ENCODE measurements around the gene MIB2.
A peak's percentile ranks its signal among the peaks of the same experiment; 100 is the strongest.

The MIB2 gene

DNA sequence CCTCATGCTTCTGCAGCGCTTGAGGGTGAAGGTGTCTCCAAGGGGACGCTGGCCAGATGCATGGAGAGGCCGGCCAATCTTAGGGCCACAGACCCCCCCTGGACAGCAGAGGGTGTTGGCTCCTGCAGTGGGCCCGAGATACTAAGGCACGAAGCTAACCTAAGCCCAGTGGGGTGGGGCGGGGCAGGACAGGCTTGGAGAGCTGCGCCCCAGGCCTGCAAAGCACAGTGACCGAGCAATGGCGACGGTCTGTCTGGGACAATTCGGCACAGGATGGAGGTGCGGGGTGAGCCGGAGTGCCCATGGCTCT lies 16.6 kb upstream of the MIB2 start:
- no peak for DNase-seq

DNA sequence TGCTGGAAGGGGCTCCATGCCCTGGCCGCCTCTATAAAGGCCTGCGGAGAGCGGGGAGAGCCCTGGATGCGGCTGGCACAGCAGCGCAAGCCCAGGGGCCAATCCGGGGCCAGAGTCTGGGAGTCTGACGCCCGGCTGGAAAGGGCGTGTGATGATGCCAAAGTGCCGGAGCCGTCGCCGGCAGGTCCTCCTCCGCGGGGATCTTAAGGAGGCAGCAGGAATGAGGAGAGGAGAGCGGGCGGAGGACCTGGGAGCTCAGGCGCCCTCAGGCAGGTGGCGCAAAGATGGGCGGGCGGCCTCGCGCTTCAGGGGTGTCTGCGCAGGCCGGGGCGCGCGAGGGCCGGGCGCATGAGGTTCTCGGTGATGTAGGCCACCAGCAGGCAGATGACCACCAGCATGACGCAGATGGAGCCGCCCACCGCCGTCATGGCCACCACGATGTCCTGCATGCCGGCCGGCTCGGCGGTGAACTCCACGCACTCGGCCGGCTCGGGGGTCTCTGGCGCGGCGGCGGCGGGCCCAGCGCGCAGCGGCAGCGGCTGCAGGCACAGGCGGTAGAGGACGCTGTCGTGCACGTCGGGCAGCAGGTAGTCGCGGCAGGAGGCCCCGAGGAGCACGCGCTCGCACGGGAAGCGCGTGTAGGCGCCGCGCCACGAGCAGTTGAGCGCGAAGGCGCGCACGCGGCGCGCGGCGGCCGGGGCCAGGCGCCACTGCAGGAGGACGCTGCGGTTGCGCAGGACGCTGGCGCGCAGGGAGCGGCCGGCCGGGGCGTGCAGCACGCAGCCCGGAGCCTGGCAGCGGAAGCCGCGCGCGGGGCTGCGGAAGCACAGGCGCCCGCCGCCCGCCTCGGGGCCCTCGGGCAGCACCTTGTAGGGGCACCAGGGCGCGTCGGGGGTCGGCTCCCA lies 16.0 kb upstream of the MIB2 start:
- DNase-seq, result peak; percentile 26 to 37

DNA sequence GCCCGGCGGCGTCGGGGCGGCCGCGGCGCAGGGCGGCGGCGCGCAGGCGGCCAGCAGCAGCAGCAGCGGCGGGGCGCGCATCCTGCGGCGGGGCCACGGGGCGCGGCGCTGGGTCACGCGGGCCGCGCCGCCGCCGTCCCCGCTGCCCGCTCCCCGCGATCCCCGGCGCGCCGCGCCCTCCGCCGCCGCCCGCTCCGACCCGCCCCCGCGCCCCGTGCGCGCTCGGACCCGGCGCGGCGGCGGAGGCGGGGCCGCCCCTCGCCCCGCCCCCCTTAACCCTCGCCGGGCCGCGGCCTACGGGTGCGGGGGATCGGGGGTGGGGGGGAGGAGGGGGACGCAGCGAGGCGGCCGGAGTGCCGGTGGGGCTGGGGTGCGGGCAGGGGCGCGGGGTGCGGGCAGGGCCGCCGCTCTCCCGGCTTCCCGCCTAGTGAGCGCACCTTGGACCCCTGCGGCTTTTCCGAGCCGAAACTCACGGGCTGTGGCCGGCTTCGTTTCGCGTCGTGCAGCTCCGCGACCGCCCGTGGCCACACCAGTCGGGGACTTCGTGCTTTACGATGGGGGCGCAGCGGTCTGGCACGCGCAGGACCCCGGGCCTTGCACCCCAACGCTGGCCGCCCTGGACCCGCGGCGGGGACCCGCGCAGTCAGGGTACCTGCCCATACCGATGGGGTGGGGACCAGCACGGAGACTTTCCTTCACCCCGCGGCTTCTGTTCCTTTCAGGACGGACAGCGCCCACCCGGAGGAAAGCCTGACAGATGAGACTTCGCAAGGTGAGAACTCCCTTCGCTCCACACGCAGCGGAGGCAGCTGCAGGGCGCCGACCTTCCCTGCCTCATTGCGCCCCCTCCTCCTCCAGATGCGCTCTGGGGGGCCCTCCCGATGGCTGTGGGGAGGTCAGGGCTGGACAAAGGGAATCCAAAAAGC lies 15.1 kb upstream of the MIB2 start, which contains the start of gene FNDC10:
FNDC10 (minus strand) TSS at position 201 of the 926 bp plus-strand sequence; CDS start at position 81, 120 bp downstream.
- no peak for DNase-seq

DNA sequence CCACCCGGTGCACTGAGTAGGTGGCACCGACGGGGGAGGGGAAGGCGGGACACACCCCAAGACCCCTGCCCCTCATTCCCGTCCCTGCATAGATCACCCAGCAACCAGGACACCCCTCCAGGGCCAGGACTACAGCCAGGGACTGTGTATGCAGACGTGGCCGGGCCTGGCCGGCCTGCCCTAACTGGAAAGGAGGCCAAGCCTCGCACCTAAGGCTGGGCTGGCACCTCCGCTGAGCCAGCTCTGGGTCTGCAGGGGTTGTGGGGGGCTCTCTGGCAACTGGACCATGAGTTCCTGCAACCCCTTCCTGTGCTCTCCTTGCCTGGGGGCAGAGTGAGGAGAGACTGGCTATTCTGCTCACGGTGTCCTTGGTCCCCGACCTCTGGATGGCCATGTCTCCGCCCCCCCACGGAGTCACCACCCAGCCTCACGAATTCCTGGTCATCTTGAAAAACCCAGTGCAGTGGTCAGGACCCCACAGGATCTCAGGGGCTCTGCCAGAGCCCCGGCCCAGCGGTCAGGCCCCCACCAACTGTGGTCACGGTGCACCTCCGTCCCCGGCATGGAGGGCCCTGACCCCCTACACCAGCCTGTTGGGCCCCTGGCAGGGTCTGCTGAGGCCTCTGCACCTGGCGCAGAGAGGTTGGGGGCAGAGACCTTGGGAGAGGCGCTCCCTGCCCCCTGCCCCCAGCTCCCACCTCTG lies 14.3 kb upstream of the MIB2 start:
- no peak for DNase-seq

DNA sequence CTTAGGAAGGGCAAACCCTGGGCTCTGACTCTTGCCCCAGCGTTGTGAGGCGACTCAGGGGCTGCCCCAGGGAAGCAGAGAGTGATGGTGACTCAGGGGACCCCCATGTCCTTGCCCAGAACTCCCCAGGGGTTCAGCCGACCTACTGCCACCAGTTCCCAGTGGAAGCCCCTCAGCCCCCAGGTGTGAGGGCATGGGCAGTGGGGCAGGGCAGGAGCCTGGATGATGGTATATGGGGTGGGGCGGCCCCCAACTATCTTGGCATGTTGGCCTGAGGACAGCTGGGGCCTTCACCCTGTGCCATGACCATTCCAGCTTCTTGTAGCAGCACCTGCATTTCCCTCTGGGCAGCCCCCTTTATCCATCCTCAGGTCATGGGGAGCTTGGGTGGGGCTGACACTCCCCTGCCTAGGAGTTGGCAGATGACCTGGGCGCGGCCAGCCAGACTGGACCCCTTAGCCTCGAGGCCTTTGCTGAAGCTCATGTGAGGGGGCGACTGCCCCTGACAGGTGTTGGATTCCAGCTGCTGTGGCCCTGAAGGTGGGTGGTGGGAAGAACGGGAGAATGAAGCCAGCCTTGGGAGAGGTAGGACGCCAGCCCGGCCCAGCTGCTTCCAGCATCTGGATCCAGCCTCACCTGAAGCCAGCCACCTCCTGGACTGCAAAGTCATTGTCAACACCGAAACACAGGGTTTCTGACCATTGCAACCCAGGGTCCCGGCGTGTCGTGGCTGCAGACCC lies 13.6 kb upstream of the MIB2 start:
- no peak for DNase-seq

DNA sequence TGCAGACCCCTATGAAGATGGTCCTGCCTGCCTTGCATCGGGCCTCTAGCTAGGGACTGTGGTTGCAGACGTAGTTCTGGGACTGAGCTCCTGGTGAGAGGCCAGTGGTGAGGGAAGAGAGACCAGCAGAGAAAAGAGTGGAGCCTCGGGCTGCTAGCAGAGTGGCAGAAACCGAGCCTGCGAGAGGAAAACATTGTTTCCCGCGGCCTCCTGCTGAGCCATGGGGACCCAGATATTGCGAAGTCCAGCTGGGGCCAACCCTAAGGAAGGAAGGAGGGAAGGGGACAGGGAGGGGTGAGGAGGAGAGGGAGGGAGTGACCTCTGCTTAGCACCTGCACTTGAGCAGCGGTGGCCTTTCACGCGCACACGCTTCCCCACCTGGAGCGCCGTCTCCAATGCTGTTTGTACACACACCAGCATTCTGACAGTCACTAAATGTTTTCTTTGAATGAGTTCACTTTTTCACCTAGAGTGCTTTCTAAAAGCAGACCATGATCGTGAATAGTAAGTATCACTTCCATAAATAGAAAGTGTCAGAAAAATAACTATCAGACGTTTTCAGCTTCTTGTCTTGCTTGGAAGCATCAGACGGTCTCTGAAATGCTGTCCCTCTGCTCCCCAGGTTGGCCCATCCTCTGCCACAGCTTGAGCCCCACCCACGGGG lies 12.9 kb upstream of the MIB2 start:
- no peak for DNase-seq

DNA sequence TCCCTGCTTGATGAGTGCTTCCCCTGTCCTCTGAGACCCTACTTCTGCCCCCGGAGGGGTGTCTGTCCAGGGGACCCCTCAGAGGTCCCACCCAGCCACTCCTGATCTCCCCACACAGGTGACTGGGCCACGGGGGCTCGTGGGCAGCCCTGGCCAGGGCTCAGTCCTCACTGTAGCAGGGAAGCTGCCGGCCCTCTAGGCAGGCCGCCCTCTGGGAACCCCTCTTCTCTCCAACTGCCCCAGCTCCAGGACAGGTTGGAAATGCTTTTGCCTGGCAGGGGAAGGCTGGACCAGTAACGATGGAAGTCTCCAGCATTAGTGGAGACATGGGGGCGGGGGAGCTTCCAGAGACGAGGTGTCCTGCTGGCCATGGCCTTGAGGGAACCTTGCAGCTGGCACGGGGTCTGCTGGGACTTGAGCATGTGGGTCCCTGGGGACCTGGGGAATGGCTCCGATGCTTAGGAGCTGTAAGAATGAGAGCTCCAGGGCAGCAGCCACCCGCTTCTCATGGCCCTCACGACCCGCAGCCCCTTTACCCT lies 12.3 kb upstream of the MIB2 start:
- DNase-seq, result no peak

DNA sequence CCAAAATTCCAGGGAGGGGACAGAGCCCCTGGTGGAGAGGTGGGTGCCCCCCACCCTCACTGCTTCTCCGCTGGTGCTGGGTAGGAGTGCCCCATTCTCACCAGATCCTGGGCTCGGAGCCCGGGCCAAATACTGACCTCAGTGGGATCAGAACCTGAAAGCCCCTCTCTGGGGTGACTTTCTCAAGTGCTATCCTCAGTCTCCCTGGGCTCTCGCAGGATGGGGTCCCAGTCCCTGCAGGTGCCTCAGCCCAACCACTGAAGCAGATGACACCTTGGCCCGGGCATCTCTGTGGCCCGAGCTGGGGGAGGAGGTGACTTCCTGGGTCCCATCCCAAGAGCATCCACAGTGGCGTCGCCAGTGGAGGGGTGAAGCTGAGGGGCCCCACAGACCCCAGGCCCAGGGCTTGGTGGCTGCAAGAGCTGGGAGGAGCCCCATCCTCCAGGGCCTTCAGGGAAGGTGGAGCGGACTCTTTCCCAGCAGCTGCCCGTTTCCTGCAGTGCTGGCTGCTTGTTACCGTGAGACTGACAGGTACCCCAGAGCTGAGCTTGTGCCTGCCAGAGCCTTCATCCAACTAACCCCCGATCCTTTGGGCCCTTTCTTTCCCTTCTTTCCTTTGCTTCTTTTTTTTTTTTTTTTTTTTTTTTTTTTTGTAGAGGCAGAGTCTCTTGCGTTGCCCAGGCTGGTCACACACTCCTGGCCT lies 11.5 kb upstream of the MIB2 start:
- no peak for DNase-seq

DNA sequence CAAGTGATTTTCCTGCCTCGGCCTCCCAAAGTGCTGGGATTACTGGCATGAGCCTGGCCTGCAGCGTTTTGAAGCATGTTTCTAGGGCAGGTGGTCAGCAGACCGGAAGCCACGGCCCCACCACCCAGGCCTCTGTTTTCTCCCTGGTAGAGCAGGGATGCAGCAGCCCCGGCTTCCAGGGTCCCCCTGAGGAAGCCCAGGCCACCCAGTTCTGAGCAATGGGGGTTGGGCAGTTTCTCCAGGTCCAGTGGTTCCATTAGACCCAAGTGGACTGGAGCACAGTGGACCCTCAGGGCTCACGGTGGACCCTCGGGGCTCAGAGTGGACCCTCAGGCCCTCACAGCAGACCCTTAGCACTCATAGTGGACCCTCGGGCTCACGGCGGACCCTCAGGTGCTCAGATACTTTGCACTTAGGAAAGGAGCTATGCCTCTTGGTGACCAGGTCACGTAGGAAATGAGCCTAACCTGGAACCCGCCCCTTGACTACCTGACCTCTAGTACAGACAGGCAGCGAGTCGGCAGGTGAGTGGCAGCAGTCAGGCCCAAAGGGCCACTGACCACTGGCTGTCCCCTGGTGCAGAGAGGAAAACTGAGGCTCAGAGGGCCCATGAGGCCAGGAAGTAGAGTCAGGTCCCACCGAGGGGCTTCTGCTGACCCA lies 10.8 kb upstream of the MIB2 start:
- no peak for DNase-seq

DNA sequence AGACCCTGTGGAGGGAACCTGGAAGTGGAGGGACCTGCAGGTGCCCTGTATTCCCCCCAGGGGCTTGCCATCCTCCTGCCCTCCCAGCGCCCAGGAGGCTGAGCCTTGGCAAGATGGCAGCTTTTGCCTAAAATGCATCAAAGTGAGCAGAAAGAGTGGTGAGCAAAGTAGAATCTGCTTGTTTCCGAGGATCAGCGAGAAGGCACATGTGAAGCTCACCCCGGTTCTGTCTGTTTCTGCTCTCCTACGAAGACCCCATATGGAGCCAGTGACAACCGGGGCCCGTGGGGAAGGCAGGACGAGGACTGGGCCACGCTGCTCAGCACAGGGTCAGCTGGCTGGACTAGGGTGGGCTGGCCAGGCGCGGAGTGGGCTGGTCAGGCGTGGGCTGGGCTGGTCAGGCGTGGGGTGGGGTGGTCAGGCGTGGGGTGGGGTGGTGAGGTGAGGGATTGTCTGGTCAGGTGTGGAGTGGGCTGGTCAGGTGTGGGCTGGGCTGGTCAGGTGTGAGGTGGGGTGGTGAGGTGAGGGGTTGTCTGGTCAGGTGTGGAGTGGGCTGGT lies 10.2 kb upstream of the MIB2 start:
- no peak for DNase-seq

DNA sequence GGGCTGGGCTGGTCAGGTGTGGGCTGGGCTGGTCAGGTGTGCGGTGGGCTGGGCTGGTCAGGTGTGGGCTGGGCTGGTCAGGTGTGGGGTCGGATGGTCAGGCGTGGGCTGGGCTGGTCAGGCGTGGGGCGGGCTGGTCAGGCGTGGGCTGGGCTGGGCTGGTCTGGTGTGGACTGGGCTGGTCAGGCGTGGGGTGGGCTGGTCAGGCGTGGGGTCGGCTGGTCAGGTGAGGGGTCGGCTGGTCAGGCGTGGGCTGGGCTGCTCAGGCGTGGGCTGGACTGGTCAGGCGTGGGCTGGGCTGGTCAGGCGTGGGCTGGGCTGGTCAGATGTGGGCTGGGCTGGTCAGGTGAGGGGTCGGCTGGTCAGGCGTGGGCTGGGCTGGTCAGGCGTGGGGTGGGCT lies 9.6 kb upstream of the MIB2 start:
- DNase-seq, result no peak

DNA sequence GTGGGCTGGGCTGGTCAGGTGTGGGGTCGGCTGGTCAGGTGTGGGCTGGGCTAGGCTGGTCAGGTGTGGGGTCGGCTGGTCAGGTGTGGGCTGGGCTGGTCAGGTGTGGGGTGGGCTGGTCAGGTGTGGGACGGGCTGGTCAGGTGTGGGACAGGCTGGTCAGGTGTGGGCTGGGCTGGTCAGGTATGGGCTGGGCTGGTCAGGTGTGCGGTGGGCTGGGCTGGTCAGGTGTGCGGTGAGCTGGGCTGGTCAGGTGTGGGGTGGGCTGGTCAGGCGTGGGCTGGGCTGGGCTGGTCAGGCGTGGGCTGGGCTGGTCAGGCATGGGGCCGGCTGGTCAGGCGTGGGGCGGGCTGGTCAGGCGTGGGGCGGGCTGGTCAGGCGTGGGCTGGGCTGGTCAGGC lies 9.1 kb upstream of the MIB2 start:
- DNase-seq, result no peak

DNA sequence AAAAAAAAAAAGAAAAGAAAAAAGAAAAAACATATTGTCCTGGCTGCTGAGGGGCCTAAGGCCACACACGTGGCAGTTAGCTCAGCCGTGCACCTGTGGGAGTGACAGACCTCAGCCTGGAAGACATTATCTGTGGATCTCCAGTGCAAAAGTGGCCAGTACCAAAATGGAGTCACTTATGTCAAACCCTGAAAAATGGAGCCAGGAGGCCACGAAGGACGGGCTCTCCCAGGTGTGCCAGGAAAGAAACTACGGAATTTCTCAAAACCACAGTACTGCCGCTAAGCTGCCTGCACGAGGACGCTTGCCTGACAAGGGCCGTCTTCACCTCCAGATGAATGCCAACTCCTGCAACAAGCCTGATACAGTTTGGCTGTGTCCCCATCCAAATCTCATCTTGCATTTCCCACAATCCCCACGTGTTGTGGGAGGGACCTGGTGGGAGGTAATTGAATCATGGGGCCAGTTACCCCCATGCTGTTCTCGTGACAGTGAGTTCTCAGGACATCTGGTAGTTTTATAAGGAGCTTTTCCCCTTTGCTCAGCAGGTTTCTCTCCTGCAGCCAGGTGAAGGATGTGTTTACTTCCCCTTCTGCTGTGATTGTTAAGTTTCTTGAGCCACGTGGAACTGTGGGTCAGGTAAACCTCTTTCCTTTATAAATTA lies 5.3 kb upstream of the MIB2 start:
- no peak for DNase-seq

DNA sequence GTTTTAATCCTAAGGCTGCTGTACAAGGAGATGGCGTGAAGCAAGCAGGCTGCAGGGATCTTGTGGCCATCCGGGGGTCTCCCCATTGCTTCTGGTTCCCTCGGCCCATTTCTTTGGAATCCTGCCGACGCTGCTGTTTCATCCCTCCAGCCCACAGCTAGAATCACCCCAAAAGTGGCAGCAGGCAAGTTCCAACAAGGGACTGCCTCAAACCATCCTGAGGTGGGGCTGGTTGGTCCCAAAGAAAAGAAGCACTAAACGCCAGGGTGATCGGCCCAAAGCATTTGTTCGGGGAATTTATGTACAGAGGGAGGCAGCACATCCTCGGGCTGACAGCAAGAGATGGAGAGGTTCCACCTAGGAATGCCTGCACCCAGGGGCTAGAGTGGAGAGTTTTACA lies 4.5 kb upstream of the MIB2 start:
- DNase-seq, result no peak

DNA sequence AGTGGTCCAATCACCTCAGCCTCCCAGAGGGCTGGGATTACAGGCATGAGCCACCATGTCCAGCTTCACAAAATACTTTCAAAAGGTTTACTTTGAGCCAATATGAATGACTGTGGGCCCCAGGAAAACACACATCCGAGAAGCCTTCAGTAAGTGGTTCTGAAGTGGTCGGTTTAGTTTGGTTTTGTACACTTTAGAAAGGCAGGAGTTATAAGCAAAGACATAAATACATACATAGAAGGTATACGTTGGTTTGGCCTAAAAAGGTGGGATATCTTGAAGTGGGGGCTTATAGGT lies 3.2 kb upstream of the MIB2 start:
- DNase-seq, result no peak

DNA sequence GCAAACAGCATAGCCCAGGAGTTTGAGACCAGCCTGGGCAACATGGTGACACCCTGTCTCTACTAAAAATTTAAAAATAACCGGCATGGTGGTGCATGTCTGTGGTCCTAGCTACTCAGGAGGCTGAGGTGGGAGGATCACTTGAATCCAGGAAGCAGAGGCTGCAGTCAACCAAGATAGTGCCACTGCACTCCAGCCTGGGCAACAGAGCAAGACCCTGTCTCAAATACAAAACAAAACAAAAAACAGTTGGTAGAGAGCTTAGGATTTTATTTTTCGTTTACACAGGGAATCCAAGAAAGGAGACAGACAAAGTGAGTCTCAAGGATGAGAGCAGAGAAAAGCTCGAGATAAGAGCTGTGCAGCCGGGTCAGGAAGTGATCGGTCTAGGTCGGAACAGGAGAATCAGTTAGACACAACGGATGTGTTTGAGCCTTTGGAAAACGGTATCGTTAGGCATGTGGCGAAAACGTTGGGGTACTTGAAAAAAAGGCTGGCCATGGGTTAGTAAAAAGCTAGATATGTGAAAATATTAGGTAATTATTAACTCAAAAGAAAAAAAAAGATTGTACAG lies 1.7 kb upstream of the MIB2 start:
- no peak for DNase-seq

DNA sequence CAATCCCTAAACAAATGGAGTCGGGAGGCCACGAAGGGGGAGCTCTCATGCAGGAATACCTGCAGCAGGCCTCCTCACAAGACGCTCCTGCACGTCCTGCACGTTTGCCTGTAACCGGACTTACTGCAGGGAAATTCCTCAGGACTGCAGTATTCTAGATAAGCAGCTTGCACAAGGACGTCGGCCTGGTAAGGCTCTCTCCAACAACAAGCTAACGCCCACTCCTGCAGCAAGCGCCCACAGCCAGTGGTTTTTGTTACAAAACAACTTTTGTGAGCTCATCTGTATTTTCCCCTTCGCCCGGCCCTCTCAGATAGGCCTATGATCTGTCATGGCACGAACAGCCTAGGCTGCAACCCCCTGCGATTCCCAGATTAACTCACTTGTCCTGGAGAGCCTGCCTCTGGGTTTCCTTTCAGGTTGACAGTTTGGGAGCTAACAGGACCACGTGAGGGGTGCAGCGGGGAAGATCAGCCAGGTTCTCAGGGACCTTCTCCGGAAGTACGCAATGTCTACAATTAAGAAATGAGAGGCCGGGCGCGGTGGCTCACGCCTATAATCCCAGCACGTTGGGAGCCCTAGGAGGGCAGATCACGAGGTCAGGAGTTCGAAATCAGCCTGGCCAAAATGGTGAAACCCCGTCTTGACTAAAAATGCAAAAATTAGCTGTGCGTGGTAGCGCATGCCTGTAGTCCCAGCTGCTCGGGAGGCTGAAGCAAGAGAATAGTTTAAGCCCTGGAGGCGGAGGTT lies 921 bp upstream of the MIB2 start:
- DNase-seq, result peak; percentile 44 to 72

DNA sequence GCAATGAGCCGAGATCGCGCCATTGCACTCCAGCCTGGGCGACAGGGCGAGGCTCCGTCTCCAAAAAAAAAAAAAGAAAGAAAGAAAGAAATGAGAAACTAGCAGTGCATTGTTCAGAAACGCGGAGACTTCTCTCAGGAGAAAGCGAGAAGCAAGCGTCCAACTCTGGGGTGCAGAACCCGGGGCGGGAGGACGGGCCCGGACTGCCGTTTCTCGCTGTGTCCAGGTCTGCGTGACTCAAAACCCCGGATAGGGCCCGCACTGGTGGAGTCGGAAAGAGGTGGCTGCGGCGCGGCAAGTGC lies 395 bp upstream of the MIB2 start:
- no peak for DNase-seq
